Muscle of back (tissue), 11 donors: ENCODE data around the gene LARGE1. TPM values are rescaled to one million over a fixed set of nuclear protein-coding genes. Genes with fewer than 3 reads are reported as not detected.
"Not testable (repeated sequence)": the region's sequence is repeated elsewhere in the genome, so short reads cannot be mapped to it uniquely, and the experiment has no call there.

Experiments
- DNase-seq, 3 donors: peaks; one replicate each; pipeline versions ENCODE4 v3.0.0 to v3.0.0-alpha.2; 2013
- polyA plus RNA-seq, 10 donors: library from polyadenylated mRNA; unstranded; fragments of 120-200 nt; gene quantifications; one replicate each; pipeline ENCODE4 v1.2.1, GENCODE V29; 2013; ENCODE audit not compliant: insufficient read length in 10 of 10

The LARGE1 gene
- polyA plus RNA-seq, 10 donors, result 8.4 to 12.9 (median 10.3) TPM

- DNase-seq, result peak in 1 of 3 donors; percentile 84
Observed at GRCh38 chr22:33380789-33381530, 539.3 kb downstream of the LARGE1 start.

DNA sequence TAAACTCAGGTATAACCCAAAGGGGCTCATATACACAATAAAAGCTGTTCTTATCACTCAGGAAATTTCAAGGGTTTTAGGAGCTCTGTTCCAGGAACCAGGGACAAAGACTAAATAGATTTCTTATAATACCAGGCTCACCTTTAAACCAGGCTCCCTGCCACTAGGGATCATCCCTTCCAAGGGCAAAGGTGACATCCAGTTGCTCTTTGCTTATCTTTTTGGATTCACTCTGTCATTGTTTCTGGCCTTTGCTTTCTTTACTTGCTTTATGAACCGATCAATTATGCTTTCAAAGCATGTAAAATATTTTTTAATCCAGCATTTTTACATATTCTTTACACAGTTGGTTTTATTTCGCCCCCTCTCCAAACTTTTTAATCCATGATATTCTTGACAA lies 540.4 kb downstream of the LARGE1 start:
- DNase-seq, result no peak

- DNase-seq, result no peak
Observed at GRCh38 chr22:33372875-33373274, 547.4 kb downstream of the LARGE1 start.

DNA sequence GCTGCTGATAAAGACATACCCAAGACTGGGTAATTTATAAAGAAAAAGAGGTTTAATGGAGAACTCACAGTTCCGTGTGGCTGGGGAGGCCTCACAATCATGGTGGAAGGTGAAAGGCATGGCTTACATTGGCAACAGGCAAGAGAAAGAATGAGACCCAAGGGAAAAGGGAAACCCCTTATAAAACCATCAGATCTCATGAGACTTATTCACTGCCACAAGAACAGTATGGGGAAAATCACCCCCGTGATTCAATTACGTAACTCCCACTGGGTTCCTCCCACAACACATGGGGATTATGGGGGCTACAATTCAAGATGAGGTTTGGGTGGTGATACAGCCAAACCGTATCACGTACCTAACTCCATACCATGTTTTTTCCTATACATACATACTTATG lies 557.0 kb downstream of the LARGE1 start:
- DNase-seq, result not testable (repeated sequence)

- DNase-seq, result no peak
Observed at GRCh38 chr22:33362702-33363101, 557.6 kb downstream of the LARGE1 start.

DNA sequence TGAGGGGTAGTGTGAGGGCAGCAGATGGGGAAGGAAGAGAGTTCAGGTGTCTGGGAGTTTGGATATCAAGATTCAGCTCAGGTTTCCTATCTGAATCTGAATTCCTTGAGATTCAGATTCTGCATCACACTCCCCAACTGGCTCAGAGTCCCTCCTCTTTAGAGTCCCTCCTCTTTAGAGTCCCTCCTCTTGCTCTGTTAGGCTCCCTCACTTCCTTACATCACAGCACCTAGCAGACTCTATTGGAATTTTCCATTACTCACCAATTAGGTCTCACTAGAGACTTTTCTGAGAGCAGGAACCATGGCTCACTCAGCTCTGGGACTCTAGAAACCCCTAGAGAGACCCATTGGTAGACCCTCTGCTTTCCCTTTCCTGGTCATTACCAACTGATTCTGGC lies 558.7 kb downstream of the LARGE1 start:
- peak in 1 of 3 donors; percentile 5 for DNase-seq

DNA sequence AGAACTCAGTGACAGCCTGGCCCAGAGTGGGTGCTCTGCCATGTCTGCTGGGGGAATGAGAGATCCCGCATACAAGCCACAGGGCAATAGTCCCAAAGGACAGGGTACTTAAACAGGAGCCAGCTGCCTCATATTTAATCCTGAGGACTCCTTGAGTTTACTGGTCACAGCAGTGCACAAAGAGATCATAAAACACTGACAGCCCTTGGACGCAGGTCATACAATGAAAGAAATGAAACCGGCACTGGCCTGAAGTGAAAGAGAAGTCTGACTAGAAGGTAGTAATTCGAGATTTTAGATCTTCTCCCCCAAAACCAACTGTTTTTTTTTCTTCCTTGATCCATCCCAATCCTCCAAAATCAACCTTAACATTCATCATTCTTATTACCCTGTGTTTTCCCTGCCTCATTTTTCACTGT lies 562.3 kb downstream of the LARGE1 start:
- DNase-seq, result no peak

- no peak for DNase-seq
Observed at GRCh38 chr22:33354928-33355327, 565.3 kb downstream of the LARGE1 start.

GRCh38 chr22:33353502-33353901 lies 566.8 kb downstream of the LARGE1 start:
- no peak for DNase-seq

DNA sequence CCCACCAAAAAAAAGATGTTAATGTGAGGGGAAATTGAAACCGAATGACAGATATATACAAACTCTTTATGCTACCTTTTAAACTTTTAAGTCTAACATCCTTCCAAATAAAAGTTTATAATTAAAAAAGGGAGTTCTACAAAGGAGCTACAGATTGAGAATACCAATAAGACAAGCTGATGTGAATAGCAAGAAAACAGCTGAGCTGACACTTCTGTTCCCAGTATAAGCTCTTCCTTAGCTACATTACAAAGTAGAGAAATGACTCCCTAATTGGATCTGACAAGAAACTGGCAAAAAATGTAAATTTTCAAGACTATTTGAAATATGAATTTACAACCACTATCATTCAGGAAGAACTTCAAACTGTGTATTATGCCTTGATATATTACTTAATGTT lies 567.5 kb downstream of the LARGE1 start:
- no peak for DNase-seq

DNA sequence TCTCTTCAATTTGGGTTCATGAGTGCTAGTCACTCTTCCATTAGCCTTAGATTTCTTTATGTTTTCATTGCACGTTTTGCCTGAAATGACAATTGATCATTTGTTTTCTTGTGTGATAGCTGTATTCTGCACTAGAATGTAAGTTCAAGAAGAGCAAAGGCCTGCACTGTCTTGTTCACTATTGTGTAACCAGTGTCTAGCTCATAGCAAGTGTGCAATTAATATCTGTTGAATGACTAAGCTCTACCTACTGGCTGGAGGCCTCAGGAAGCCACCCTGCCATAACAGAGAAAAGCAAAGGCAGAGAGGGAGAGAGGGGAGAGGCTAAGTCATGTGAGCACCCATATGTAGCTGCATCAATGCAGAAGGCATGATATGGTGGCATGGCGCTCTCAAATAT lies 569.3 kb downstream of the LARGE1 start:
- no peak for DNase-seq

GRCh38 chr22:33350491-33350890 lies 569.8 kb downstream of the LARGE1 start:
- no peak for DNase-seq

DNA sequence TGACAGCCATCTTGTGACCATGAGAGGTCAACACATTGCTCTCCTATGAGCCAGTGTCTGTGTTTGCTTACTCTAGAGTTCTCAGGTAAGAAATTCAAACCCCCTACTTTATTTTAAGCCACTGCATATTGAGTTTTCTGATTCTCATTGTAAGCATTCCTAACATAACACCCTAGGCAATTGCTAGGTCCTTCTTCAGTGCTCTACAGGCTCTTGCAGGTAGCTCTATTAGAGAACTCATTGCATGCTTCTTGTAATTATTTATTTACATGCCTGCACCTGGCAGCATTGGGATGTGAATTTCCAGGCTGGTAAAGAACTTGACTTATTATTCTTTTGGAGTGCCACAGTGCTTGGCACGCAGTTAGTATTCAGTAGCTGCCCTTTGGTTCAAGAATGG lies 573.3 kb downstream of the LARGE1 start:
- no peak for DNase-seq

GRCh38 chr22:33341611-33342010 lies 578.7 kb downstream of the LARGE1 start:
- DNase-seq, result no peak

DNA sequence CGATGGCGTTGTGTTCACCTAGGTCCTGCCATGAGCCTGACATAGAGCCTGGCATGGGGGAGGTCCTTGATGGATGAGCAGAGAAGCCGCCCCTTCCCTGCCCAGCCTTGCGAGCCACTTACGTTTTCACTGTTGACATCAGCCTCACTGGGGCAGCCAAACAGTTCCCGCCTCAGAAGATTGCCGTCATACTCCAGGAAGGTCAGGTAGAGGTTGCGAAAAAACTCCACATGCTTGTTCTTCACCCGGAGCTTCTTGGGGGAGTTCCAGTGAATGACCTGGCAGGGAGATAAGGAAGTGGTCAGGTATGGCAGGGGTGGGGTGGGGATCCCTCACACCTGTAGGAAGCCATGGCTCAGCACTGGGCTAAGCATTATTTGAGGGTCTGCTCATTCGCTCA lies 582.8 kb downstream of the LARGE1 start:
- DNase-seq, result no peak

- DNase-seq, result no peak
Observed at GRCh38 chr22:33335611-33336279, 584.5 kb downstream of the LARGE1 start.

- DNase-seq, result no peak
Observed at GRCh38 chr22:33332538-33332937, 587.7 kb downstream of the LARGE1 start.

GRCh38 chr22:33331017-33331416 lies 589.3 kb downstream of the LARGE1 start:
- no peak for DNase-seq

DNA sequence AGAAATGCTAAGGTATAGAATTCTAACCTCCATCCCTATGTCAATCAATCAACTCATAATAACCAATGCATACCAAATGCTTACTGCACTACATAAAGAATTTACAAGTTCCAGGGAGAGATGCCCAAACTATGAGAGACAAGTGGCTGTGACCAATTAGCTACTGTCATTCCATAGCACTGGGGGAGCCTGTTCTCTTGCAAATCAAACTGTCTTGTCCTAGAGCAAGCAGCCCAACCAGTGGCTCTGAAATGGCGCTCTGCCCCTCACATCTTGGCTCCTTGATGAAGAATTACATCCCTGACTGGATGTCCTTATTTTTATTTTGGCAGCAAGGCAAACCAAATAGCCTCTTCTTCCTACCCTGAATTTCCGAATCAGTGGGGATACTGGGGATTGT lies 589.7 kb downstream of the LARGE1 start:
- no peak for DNase-seq

GRCh38 chr22:33329398-33329797 lies 590.9 kb downstream of the LARGE1 start:
- no peak for DNase-seq

GRCh38 chr22:33328789-33329296 lies 591.4 kb downstream of the LARGE1 start:
- DNase-seq, result peak in 1 of 3 donors; percentile 57

- no peak for DNase-seq
Observed at GRCh38 chr22:33327348-33327860, 592.9 kb downstream of the LARGE1 start.
